ENCODE measurements around the gene KCTD16.

DNA sequence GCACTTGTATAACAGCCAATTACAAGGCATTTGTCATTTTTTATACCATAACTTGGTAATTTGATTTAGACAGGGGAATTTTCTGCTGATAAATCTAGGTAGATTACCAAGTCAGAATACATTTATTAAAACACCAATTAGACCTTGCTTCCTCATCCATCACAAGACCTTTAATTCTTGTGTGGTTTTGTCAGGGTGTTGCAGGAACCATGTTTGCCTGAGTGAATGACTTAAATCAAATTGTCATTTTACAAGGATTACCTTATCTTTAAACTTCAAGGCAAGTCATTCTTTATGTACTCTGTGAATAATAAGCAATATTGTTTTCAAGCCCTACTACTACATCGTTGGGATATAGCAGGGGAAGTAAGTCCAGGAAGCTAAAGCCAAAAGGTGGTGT is 257.7 kb downstream of the KCTD16 start:
- no peak for TF ChIP-seq MAZ (IDR thresholded peaks at IDR 0.05; ENCODE audit: borderline replicate concordance, low read depth, low read length)
- no peak for TF ChIP-seq JUN (IDR thresholded peaks at IDR 0.05)
- no peak for TF ChIP-seq RAD21 (conservative IDR thresholded peaks at IDR 0.05 in 1 of 2, IDR thresholded peaks at IDR 0.05 in 1 of 2)
- TF ChIP-seq, protein P1, sequence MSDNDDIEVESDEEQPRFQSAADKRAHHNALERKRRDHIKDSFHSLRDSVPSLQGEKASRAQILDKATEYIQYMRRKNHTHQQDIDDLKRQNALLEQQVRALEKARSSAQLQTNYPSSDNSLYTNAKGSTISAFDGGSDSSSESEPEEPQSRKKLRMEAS (IDR thresholded peaks at IDR 0.05): no peak
- no peak for TF ChIP-seq ESRRA (IDR thresholded peaks at IDR 0.05; ENCODE audit: borderline replicate concordance, low read length)
- TF ChIP-seq, protein P2, sequence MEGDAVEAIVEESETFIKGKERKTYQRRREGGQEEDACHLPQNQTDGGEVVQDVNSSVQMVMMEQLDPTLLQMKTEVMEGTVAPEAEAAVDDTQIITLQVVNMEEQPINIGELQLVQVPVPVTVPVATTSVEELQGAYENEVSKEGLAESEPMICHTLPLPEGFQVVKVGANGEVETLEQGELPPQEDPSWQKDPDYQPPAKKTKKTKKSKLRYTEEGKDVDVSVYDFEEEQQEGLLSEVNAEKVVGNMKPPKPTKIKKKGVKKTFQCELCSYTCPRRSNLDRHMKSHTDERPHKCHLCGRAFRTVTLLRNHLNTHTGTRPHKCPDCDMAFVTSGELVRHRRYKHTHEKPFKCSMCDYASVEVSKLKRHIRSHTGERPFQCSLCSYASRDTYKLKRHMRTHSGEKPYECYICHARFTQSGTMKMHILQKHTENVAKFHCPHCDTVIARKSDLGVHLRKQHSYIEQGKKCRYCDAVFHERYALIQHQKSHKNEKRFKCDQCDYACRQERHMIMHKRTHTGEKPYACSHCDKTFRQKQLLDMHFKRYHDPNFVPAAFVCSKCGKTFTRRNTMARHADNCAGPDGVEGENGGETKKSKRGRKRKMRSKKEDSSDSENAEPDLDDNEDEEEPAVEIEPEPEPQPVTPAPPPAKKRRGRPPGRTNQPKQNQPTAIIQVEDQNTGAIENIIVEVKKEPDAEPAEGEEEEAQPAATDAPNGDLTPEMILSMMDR (IDR thresholded peaks at IDR 0.05): no peak
- no peak for TF ChIP-seq ZC3H11A (IDR thresholded peaks at IDR 0.05)
- no peak for TF ChIP-seq MYC (IDR thresholded peaks at IDR 0.05; ENCODE audit: borderline replicate concordance, low read length)
- TF ChIP-seq, protein P3, sequence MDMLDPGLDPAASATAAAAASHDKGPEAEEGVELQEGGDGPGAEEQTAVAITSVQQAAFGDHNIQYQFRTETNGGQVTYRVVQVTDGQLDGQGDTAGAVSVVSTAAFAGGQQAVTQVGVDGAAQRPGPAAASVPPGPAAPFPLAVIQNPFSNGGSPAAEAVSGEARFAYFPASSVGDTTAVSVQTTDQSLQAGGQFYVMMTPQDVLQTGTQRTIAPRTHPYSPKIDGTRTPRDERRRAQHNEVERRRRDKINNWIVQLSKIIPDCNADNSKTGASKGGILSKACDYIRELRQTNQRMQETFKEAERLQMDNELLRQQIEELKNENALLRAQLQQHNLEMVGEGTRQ (IDR thresholded peaks at IDR 0.05): no peak
- TF ChIP-seq RFX5 (IDR thresholded peaks at IDR 0.05): no peak
